GM20431 (cell line): Measurements from ENCODE around the gene PDPN.
"Not testable (repeated sequence)": the region's sequence is repeated elsewhere in the genome, so short reads cannot be mapped to it uniquely, and the experiment has no call there.

ENCODE experiments used
- in situ Hi-C: fragments of 300-500 bp; cut with MseI, MboI; formaldehyde crosslinking; loops from one replicate; pipeline ENCODE4 v1.15.0; 2020; ENCODE audit warnings: low sequenced_read_pairs; ENCODE audit not compliant: unreplicated experiment

Gene PDPN

DNA sequence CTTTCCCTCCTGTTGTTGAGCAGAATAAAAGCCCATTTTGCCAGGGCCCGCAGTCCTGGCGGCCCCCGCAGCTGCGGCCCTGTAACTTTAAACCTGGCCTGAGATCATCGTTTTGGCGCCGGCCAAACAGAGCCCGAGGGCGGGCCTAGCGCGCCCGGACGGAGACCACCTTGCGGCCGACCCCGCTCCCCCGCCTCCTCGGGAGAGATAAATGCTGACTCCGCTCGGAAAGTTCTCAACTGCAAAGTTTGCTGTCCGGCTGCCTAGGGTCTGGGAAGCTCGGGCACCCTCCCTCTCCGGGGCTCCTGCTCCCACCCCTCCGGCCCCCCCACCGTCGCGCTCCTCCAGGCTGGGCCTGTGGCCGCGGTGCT, at the start of gene PDPN:
TSS of gene PDPN (plus strand) at position 238 of the 371 bp plus-strand sequence. CDS start 202 bp downstream, outside the sequence.
- in situ Hi-C loops = no loop called here

DNA sequence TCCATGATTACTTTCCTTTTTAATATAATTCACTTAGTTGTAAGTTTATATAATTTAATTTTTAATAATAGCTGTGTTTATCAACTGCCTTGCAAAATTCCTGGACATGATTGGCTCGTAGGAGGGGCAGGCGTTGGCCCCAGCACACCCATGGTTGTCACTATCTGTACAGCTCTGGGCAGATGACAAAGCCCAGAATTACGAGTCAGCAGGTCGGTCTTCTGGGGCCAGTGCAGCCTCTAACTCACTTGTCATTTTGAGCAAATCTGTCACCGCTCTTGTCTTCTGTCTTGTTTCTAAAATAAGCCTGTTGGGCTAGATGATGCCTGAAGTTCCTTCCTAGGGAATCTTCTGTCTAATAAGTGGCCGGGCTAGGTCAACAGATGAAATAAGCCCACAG, 48.4 kb upstream of the PDPN start:
- in situ Hi-C loops = no loop called here

DNA sequence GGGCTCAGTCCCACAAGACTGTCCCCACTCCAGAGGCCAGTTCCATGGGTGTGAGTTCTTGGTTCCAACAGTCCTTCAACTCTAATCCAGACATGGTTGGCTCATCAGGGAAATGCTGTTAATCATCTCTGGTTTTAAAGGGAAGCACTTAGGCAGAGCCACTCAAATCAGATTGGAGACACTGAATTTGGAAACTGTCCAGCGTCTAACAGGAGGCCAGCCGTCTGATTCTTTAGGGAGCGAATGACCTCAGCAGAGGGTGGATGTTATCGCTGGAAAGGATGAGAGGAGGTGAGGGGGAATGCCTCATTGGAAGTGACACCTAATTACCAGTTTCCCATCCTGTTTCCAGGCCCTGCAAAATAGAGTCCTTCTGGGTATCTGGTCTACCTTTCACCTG, 47.1 kb upstream of the PDPN start:
- in situ Hi-C loops = no loop called here

GRCh38 chr1:13538832-13539231, 44.8 kb upstream of the PDPN start:
- in situ Hi-C loops = no loop called here

DNA sequence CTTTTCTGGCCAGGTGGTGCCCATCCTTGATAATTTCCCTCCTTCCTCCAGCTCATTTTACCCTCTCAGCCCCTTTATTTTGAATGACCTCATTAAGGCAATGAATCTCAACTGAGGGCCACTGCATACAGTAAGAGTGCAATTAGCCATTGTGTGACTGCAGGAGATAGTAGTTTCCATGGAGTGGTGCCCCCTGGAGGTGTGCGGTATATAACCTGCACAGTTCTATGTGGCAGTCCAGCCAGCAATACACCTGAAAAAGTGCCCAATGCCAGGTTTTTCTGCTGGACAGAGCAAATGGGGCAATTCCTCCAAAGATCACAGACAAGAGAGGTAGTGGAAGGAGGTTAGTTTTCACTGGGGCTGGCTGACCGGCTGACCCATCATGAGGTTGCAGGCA, 43.9 kb upstream of the PDPN start:
- in situ Hi-C loops = no loop called here

DNA sequence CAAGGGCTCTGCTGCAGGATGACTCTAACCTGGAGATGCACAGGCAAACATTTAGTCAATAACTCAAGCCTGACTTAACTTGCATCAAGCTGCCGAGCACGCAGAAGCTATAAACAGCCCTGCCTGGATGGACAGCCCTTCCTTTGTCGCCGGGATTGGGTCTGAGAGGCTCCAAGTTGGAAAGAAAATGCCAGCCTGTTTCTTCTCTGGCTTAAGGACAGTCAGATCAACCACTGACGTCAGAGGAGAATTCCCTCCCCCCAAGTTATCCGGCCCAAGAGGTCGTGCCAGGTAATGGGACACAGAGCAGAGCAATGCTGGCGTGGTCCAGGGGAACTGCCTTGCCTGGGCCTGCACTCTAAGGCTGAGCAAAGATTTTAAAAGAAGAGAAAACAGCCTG, 42.8 kb upstream of the PDPN start:
- in situ Hi-C loops = no loop called here

DNA sequence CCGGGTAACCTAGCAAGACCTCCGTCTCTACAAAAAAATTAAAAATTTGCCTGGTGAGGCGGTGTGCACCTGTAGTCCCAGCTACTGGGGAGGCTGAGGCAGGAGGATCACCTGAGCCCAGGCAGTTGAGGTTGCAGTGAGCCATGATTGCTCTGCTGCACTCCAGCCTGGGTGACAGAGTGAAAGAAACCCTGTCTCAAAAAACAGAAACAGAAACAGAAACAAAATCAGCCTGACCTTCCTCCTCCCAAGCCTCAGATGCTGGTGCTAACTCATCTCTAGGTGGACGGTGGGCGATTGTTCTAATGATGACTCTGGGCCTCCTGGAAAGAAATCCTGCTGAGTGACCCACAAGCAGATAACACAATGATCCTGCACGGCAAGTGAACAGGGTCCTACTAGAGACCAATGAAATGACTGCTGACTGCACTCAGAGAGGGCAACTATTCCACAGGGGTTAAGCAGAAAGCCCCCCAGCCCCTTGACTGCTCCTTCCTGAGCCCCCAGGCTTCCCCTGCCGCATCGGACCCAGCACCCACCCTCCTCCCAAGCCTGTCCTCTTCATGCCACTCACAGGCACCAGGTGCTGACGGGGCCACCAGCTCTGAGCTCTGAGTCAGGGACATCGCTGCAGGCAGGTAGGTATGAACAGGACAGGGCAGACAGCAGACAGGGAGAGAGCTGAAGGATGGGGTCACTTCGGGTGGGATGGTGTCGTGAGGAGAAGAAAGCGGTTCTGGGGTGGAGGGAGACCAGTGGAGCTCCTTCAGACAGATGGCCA, 42.0 kb upstream of the PDPN start:
- in situ Hi-C loops = no loop called here

GRCh38 chr1:13543451-13544220, 40.0 kb upstream of the PDPN start:
- in situ Hi-C loops = no loop called here

DNA sequence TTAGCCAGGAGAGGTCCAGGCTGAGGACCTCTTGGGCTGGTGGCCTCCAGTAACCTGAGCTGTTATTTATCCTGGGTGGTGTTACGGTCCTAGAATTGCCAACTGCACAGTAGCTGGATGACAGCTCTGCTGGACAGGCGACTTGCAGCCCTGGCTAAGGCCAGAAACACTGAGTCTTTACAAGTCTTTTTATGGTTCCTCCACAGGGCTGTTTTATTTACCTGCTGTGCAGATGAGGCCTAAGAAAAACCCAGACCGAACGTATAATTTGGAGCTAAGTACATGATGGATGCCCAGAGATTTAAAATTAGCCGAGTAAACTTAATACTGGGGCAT, 39.4 kb upstream of the PDPN start:
- in situ Hi-C loops = no loop called here

GRCh38 chr1:13546791-13547190, 36.8 kb upstream of the PDPN start:
- in situ Hi-C loops = no loop called here

- in situ Hi-C loops = no loop called here
Measured at GRCh38 chr1:13548281-13548680, 35.4 kb upstream of the PDPN start.

- in situ Hi-C loops = no loop called here
Measured at GRCh38 chr1:13549021-13549420, 34.6 kb upstream of the PDPN start.

GRCh38 chr1:13549521-13549920, 34.1 kb upstream of the PDPN start:
- in situ Hi-C loops = no loop called here

DNA sequence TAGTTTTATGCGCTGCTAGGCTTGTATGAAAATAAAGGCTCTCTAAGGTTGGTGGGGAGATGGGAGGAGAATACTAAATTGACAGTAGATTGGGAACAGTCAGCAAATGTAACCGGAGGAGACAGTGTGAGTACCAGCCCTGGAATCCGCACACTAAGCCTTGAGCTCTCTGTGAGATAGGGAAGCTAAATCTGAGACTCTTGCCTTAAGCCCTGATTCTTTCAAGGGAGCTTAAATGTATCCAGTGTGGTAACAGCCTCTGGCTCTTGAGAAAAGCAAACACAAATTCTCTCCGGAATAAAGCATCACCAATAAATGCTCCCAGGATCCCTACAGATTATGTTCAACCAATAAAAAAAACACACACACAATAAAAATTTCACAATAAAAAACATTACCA, 33.0 kb upstream of the PDPN start:
- in situ Hi-C loops = no loop called here

DNA sequence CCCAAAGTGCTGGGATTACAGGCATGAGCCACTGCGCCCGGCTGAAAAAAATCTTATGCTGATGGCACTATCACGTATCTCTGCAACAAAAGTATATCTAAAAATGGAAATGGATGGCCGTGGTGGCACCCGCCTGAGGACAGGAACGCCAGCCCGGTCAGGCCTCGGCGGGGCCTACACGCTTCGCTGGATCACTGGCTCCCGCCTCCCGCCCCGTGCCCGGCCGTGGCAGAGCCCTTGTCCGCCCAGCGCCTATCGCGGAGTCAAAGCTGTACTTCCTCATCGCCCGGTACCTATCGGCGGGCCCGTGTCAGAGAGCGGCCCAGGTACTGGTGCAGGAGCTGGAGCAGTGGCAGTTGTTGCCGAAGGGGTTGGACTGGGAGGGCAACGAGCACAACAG, 28.8 kb upstream of the PDPN start:
- in situ Hi-C loops = no loop called here

DNA sequence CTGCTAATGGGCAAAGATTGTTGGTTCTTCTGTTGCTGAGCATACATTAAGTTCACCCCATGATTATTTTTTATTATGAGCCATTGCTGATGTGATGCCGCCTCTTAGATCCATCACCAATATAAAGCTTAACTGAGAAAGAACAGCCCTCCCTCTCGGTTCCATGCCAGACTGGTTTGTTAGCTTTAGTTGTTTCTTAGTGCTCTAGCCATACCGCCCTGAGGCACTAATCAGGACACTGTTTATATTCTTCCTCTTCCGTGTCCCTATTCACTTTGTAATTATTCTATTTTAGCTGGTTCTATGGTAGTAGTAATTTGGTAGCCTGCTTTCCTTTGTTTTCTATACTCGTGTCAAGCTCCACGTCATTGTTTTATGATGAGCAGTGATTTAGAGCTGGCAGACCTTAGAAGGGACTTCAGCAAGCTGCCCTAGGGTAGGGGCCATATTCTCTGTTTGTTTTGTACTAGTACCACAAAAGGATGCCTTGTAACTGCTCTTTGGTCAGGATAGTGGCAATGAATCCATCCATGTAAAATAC, 27.3 kb upstream of the PDPN start:
- in situ Hi-C loops = no loop called here

DNA sequence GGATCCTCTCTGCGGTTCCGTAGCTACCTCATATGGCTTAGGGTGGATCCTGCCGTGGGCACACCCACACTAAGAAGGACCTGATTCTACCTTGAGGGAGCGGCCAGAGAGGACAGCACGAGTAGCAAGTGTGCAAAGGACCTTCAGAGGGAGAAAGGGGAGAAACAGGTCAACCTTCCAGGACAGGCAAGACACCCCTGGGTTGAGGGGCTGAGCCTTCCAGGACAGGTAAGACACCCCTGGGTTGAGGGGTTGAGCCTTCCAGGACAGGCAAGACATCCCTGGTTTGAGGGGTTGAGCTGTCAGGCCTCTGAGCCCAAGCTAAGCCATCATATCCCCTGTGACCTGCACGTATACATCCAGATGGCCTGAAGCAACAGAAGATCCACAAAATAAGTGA, 23.1 kb upstream of the PDPN start:
- in situ Hi-C loops = no loop called here

- in situ Hi-C loops = not testable (repeated sequence)
Measured at GRCh38 chr1:13562981-13563380, 20.7 kb upstream of the PDPN start.

GRCh38 chr1:13564073-13564472, 19.6 kb upstream of the PDPN start:
- in situ Hi-C loops = no loop called here

DNA sequence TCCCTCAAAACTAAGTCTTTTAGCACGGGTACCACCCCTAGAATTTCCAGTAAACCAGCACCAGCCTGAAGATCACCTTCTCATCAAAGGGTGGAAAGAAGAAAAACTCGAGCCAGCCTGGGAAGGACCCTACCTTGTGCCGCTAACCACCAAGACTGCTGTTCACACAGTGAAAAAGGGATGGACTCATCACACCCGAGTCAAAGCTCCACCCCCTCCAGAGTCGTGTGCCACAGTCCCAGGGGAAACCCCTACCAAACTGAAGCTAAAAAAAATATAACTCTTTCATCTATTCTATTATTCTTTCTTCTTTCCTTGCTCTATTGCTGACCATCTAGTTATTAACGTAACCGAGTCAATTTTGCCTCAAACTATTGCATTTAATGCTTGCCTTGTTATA, 13.2 kb upstream of the PDPN start:
- in situ Hi-C loops = not testable (repeated sequence)

- in situ Hi-C loops = no loop called here
Measured at GRCh38 chr1:13570924-13571323, 12.7 kb upstream of the PDPN start.

- in situ Hi-C loops = no loop called here
Measured at GRCh38 chr1:13573586-13573985, 10.0 kb upstream of the PDPN start.
